Astrocyte (in vitro differentiated cells and primary cell): Measurements from ENCODE around the gene UNC5B. TPM values are rescaled to one million over a fixed set of nuclear protein-coding genes. Genes with fewer than 3 reads are reported as not detected.
"Not testable (repeated sequence)": the region's sequence is repeated elsewhere in the genome, so short reads cannot be mapped to it uniquely, and the experiment has no call there.

Experiments
- DNase-seq: peaks from one replicate; pipeline ENCODE4 v3.0.0-alpha.2; 2010; ENCODE audit warnings: low read depth
- FAIRE-seq: peaks from 2 replicates; lab custom pipeline; 2011; peaks lifted over from hg19 to GRCh38; lab: Jason Lieb, UNC
- H2AFZ ChIP-seq: 2 replicates; pipeline ENCODE4 v1.6.0; 2012; ENCODE audit warnings: low read depth, low read length, inconsistent platforms
- H3K27ac ChIP-seq: 2 replicates; pipeline ENCODE4 v1.5.1; 2011; ENCODE audit warnings: low read depth, low read length, inconsistent platforms
- H3K27me3 ChIP-seq: 2 replicates; pipeline ENCODE4 v1.6.0; 2011; ENCODE audit warnings: low read length, inconsistent platforms; ENCODE audit not compliant: insufficient read depth
- H3K36me3 ChIP-seq: 2 replicates; pipeline ENCODE4 v1.5.1; 2011; ENCODE audit warnings: low read length, inconsistent platforms; ENCODE audit not compliant: insufficient read depth
- H3K4me1 ChIP-seq: 2 replicates; pipeline ENCODE4 v1.5.1; 2011; ENCODE audit warnings: low read length, inconsistent platforms; ENCODE audit not compliant: insufficient read depth
- H3K4me2 ChIP-seq: 2 replicates; pipeline ENCODE4 v1.6.0; 2012; ENCODE audit warnings: low read length, inconsistent platforms
- H3K4me3 ChIP-seq: 2 replicates; pipeline ENCODE4 v1.5.1; 2011; ENCODE audit warnings: low read depth, mild to moderate bottlenecking, low read length, inconsistent platforms; ENCODE audit not compliant: insufficient read depth
- H3K79me2 ChIP-seq: 2 replicates; pipeline ENCODE4 v1.6.0; 2012; ENCODE audit warnings: mild to moderate bottlenecking, low read length, inconsistent platforms; ENCODE audit not compliant: insufficient read depth
- H3K9ac ChIP-seq: 2 replicates; pipeline ENCODE4 v1.6.0; 2012; ENCODE audit warnings: mild to moderate bottlenecking, low read length, inconsistent platforms
- H3K9me3 ChIP-seq: 2 replicates; pipeline ENCODE4 v1.5.1; 2012; ENCODE audit warnings: low read depth, mild to moderate bottlenecking, low read length, inconsistent platforms; ENCODE audit not compliant: insufficient read depth
- H4K20me1 ChIP-seq: 2 replicates; pipeline ENCODE4 v1.6.0; 2012; ENCODE audit warnings: low read length, inconsistent platforms; ENCODE audit not compliant: insufficient read depth
- H3K27ac Mint-ChIP-seq: one replicate; pipeline ENCODE4 v1.8.0; 2021; ENCODE audit warnings: mild to moderate bottlenecking, mixed read lengths; ENCODE audit not compliant: unreplicated experiment
- H3K27me3 Mint-ChIP-seq: one replicate; pipeline ENCODE4 v1.8.0; 2021; ENCODE audit warnings: low read depth, mixed read lengths; ENCODE audit not compliant: unreplicated experiment
- H3K36me3 Mint-ChIP-seq: one replicate; pipeline ENCODE4 v1.8.0; 2021; ENCODE audit warnings: low read depth, mixed read lengths; ENCODE audit not compliant: unreplicated experiment
- H3K4me1 Mint-ChIP-seq: one replicate; pipeline ENCODE4 v1.8.0; 2021; ENCODE audit warnings: low read depth, mixed read lengths; ENCODE audit not compliant: unreplicated experiment
- H3K4me3 Mint-ChIP-seq: one replicate; pipeline ENCODE4 v1.8.0; 2021; ENCODE audit warnings: mild to moderate bottlenecking, moderate library complexity, mixed read lengths; ENCODE audit not compliant: unreplicated experiment
- H3K9me3 Mint-ChIP-seq: one replicate; pipeline ENCODE4 v1.8.0; 2021; ENCODE audit warnings: mild to moderate bottlenecking, mixed read lengths; ENCODE audit not compliant: unreplicated experiment
- CTCF ChIP-seq: IDR thresholded peaks from 2 replicates; pipeline ENCODE4 v1.5.1; 2011; ENCODE audit warnings: low read depth, mild to moderate bottlenecking, inconsistent platforms, low read length, moderate library complexity; ENCODE audit not compliant: insufficient read depth
- EZH2 ChIP-seq: IDR thresholded peaks from 2 replicates; pipeline ENCODE4 v1.6.1; 2012; ENCODE audit warnings: mild to moderate bottlenecking, low read length, inconsistent platforms; ENCODE audit not compliant: insufficient read depth
- total RNA-seq: library from RNA; stranded (reverse); gene quantifications from 2 replicates; pipeline ENCODE4 v1.2.1, GENCODE V29; 2021

UNC5B gene
- total RNA-seq, 1 donor from 2014 or later = 15.0 TPM

DNA sequence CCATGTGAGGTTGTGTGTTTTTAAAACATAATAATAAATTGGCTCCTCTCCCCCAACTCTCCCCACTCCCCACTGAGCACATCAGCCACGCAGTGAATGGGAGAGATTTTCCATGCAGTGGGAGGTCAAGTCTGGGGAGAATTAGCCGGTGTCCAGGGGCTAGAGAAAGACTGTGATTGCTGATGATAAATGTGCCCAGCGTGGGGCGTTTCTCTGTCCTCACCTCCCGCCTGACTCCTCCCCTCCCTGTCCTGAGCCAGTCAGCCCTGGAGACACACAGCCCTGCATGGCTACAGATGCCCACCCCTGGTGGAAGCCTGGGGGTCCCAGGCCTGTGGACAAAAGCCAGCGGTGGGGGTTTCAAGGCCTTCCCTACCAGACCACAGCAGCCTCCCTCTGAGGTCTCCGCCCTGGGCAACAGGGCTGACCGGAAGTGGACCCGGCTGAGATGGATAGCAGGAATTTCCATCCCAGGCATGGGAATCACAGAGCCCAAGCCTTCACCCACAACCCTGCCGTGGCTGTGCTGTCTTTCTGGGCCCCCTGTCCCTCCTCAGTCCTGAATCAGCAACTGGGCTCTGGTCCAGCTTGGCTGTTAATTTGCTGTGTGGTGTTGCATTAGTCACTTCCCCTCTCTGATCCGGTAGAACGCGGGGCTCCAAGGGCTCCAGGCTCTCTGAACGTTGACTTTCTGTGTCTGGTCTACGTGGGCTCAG is 59.8 kb downstream of the UNC5B start:
- Mint-ChIP-seq H3K27me3 (peaks cover 3% of the 10 kb centered on the region), H3K4me3 (no peak overlapping the region), H3K27ac (peak overlapping the region; percentile 58), H3K9me3 (no peaks in the 10 kb centered on the region), H3K36me3 (peaks cover 9% of the 10 kb centered on the region), H3K4me1 (peaks cover 32% of the 10 kb centered on the region)
- Histone ChIP-seq H3K36me3 (no peaks in the 10 kb centered on the region), H2AFZ (peak overlapping the region; percentile 32), H3K9ac (peak overlapping the region; percentile 66), H3K27ac (peak overlapping the region; percentile 75), H3K4me1 (peaks cover 38% of the 10 kb centered on the region), H3K4me3 (no peak overlapping the region), H3K79me2 (no peaks in the 10 kb centered on the region), H3K27me3 (no peaks in the 10 kb centered on the region), H3K4me2 (peak overlapping the region; percentile 64), H4K20me1 (peaks cover 22% of the 10 kb centered on the region), H3K9me3 (no peaks in the 10 kb centered on the region)
- FAIRE-seq (peak; percentile 68), DNase-seq (peak; percentile 75)
- no peak for TF ChIP-seq EZH2
- TF ChIP-seq CTCF = no peak

GRCh38 chr10:71272974-71273373 is 60.6 kb downstream of the UNC5B start:
- H3K79me2 ChIP-seq, H3K27ac Mint-ChIP-seq, H3K27me3 ChIP-seq, DNase-seq, H3K27me3 Mint-ChIP-seq, H3K36me3 ChIP-seq, H3K9me3 ChIP-seq, H3K9ac ChIP-seq, H3K4me3 ChIP-seq, H3K4me3 Mint-ChIP-seq, H3K9me3 Mint-ChIP-seq, H3K27ac ChIP-seq, H3K36me3 Mint-ChIP-seq, FAIRE-seq, H2AFZ ChIP-seq: not testable (repeated sequence)
- H3K4me2 ChIP-seq = peak overlapping the region; percentile 64
- H3K4me1 Mint-ChIP-seq = peaks cover 30% of the 10 kb centered on the region
- H4K20me1 ChIP-seq = peaks cover 17% of the 10 kb centered on the region
- H3K4me1 ChIP-seq = peaks cover 38% of the 10 kb centered on the region

GRCh38 chr10:71273506-71273905 is 61.1 kb downstream of the UNC5B start:
- Mint-ChIP-seq H3K4me3 (peak overlapping the region; percentile 34), H3K27ac (no peak overlapping the region), H3K36me3 (peaks cover 9% of the 10 kb centered on the region), H3K4me1 (peaks cover 28% of the 10 kb centered on the region), H3K27me3 (no peaks in the 10 kb centered on the region), H3K9me3 (no peaks in the 10 kb centered on the region)
- Histone ChIP-seq H3K4me3 (no peak overlapping the region), H3K36me3 (no peaks in the 10 kb centered on the region), H3K27me3 (no peaks in the 10 kb centered on the region), H3K9me3 (no peaks in the 10 kb centered on the region), H3K4me1 (peaks cover 37% of the 10 kb centered on the region), H4K20me1 (peaks cover 18% of the 10 kb centered on the region), H3K27ac (no peak overlapping the region), H3K79me2 (no peaks in the 10 kb centered on the region), H3K4me2 (no peak overlapping the region), H2AFZ (no peak overlapping the region), H3K9ac (no peak overlapping the region)
- DNase-seq = no peak
- no peak for FAIRE-seq
- TF ChIP-seq CTCF = no peak
- no peak for TF ChIP-seq EZH2
